Esophagus squamous epithelium (tissue), 5 donors: ENCODE data around the gene ZNF784. TPM values are rescaled to one million over a fixed set of nuclear protein-coding genes. Genes with fewer than 3 reads are reported as not detected.
A peak's percentile ranks its signal among the peaks of the same experiment; 100 is the strongest.

Experiments used
- DNase-seq: peaks from one replicate; lab custom pipeline; 2025; lab: John Stamatoyannopoulos, UW
- H3K27ac ChIP-seq, 4 donors: fragments of 200-600 bp; sonication (generic); one replicate each; pipeline ENCODE4 v1.5.1; 2016 to 2019; ENCODE audit warnings: mild to moderate bottlenecking in 1 of 4
- H3K27me3 ChIP-seq, 4 donors: fragments of 200-600 bp; sonication (generic); 1 replicate in 3 of 4; 2 replicates in 1 of 4; pipeline versions ENCODE4 v1.5.1 to v1.6.0; 2017 to 2021; ENCODE audit warnings: antibody characterized with exemption in 1 of 4
- H3K36me3 ChIP-seq, 3 donors: fragments of 200-600 bp; sonication (generic); one replicate each; pipeline ENCODE4 v1.5.1; 2016 to 2019
- H3K4me1 ChIP-seq, 3 donors: fragments of 200-600 bp; sonication (generic); one replicate each; pipeline ENCODE4 v1.5.1; 2017 to 2019
- H3K4me3 ChIP-seq, 4 donors: fragments of 200-600 bp; sonication (generic); 1 replicate in 3 of 4; 2 replicates in 1 of 4; pipeline ENCODE4 v1.5.1; 2016 to 2019; ENCODE audit warnings: mild to moderate bottlenecking in 2 of 4, moderate library complexity in 1 of 4
- H3K9me3 ChIP-seq, 3 donors: fragments of 200-600 bp; sonication (generic); one replicate each; pipeline ENCODE4 v1.5.1; 2016 to 2019
- POLR2A ChIP-seq, 4 donors: fragments of 450-650 bp; IDR thresholded peaks; one replicate each; pipeline ENCODE4 v1.6.1; 2017; ENCODE audit warnings: antibody characterized with exemption in 4 of 4, mild to moderate bottlenecking in 4 of 4, moderate library complexity in 3 of 4
- WGBS, 2 donors: methylation state at CpG; one replicate each; pipeline ENCODE4 v1.1.5; 2018; 5-methylcytosine and 5-hydroxymethylcytosine counted together
- intact Hi-C: fragments of 100-400 bp; cut with DNase I; formaldehyde crosslinking; loops from one replicate; pipeline ENCODE4 v1.15.0; 2022
- total RNA-seq, 4 donors: library from RNA; depleted of rRNA; stranded (reverse); fragments of >200 nt; gene quantifications; one replicate each; pipeline ENCODE4 v1.1.0, GENCODE V29; 2016
- TF ChIP-seq, protein P1 (sequence below), 6 experiments: fragments of 450-650 bp in 4 of 6; fragments of 200-600 bp in 2 of 6; sonication (generic) in 2 of 6; IDR thresholded peaks; one replicate each; pipeline ENCODE4 v1.5.1; 2016 to 2019; ENCODE audit warnings: antibody characterized with exemption in 6 of 6, mild to moderate bottlenecking in 4 of 6, moderate library complexity in 4 of 6
- donor health status: DM: yes; HTN: yes; CAD: no.

ZNF784 gene
- total RNA-seq, 4 donors from 2014 or later = 2.9 to 6.9 (median 4.4) TPM

DNA sequence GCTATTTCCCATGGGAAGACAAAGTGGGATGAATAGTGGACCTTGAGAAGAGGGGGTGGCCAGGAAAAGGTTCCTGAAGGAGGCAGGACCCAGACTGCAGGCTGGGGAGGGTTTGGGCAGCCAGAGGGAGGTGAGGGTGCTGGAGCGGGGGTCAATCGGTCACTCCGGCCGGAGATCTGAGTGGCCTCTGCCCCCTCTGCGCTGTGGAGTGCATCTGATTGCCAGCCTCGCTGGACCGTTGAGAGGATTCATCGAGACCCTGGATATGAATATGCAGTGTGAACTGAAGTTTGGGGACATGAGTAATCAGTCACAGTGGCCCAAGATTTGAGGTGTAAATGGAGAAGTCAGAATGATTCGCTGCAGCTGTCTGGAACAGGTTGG, 11.0 kb upstream of the ZNF784 start:
- Histone ChIP-seq H3K27me3 (no peaks in the 10 kb centered on the region), H3K9me3 (no peaks in the 10 kb centered on the region), H3K27ac (peak overlapping the region; percentile 97 to 99 (median 98)), H3K4me3 (peak overlapping the region; percentile 81 to 97 (median 96)), H3K36me3 (peaks cover 0 to 9% (median 0%) of the 10 kb centered on the region in 3 donors), H3K4me1 (peaks cover 34 to 78% (median 54%) of the 10 kb centered on the region in 3 donors)
- WGBS, 2 donors = 9 to 12% methylated on average over 9 of the region's 9 CpGs
- no peak for DNase-seq
- no peak for TF ChIP-seq POLR2A (IDR thresholded peaks at IDR 0.05)
- TF ChIP-seq, protein P1, sequence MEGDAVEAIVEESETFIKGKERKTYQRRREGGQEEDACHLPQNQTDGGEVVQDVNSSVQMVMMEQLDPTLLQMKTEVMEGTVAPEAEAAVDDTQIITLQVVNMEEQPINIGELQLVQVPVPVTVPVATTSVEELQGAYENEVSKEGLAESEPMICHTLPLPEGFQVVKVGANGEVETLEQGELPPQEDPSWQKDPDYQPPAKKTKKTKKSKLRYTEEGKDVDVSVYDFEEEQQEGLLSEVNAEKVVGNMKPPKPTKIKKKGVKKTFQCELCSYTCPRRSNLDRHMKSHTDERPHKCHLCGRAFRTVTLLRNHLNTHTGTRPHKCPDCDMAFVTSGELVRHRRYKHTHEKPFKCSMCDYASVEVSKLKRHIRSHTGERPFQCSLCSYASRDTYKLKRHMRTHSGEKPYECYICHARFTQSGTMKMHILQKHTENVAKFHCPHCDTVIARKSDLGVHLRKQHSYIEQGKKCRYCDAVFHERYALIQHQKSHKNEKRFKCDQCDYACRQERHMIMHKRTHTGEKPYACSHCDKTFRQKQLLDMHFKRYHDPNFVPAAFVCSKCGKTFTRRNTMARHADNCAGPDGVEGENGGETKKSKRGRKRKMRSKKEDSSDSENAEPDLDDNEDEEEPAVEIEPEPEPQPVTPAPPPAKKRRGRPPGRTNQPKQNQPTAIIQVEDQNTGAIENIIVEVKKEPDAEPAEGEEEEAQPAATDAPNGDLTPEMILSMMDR (IDR thresholded peaks at IDR 0.05) = no peak
- intact Hi-C loops = no loop called here

DNA sequence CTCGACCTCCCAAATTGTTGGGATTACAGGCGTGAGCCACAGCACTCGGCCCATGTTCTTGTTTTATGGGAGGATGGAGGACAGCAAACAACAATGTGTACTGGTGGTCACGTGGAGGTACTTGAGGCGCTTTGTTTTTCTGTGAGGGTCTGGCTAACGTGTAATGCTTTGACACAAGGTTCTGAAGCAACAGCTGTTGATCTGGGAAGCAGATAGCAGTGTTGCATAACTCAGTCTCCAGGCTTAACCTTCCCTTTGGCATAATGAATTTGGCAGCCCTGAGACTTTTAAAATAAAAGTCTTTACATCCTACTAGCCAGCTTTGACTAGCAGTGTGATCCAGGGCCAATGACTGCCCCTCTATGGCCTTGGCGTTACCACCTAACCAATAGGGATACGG, 9.5 kb upstream of the ZNF784 start:
- H3K4me3 ChIP-seq = no peak overlapping the region
- TF ChIP-seq, protein P1 (IDR thresholded peaks at IDR 0.05) = no peak
- no peak for TF ChIP-seq POLR2A (IDR thresholded peaks at IDR 0.05)
- peaks cover 28 to 63% (median 41%) of the 10 kb centered on the region in 3 donors for H3K4me1 ChIP-seq
- peaks cover 0 to 9% (median 0%) of the 10 kb centered on the region in 3 donors for H3K36me3 ChIP-seq
- 80% methylated on average over 4 to 5 of the region's 8 CpGs for WGBS, 2 donors
- H3K9me3 ChIP-seq = no peaks in the 10 kb centered on the region
- DNase-seq = no peak
- peak overlapping the region in 3 of 4 donors; percentile 57 to 99 (median 98) for H3K27ac ChIP-seq
- H3K27me3 ChIP-seq = no peaks in the 10 kb centered on the region
- intact Hi-C loops = loop anchor here (5.0 kb wide), 1 partner anchor 117 kb away; no protein-coding TSS in a partner anchor

DNA sequence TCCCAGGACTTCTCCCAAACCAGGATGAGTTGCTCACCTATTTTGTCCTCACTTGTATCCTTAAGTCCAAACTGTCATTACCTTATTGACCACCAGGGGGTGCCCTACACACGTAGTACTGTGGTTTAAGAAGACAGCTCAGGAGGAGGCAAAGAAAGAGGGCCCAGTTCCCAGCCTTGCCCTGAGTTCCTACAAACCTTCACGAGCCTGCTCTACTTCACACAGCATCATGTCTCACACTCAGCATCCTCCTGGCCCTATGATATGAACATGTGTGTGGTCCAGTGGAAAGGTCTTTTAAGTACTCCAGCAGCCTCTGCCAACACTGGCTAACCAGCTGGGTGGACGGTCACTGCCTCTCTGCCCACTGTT, 8.1 kb upstream of the ZNF784 start:
- Histone ChIP-seq H3K36me3 (no peaks in the 10 kb centered on the region), H3K4me3 (no peak overlapping the region), H3K27me3 (no peaks in the 10 kb centered on the region), H3K27ac (peak overlapping the region; percentile 19 to 55 (median 44)), H3K9me3 (no peaks in the 10 kb centered on the region), H3K4me1 (peaks cover 26 to 49% (median 35%) of the 10 kb centered on the region in 3 donors)
- intact Hi-C loops = loop anchor here (5.0 kb wide), 1 partner anchor 115 kb away; no protein-coding TSS in a partner anchor
- TF ChIP-seq, protein P1 (IDR thresholded peaks at IDR 0.05) = peak; percentile 85 to 94 (median 92)
- TF ChIP-seq POLR2A (IDR thresholded peaks at IDR 0.05) = no peak
- peak; percentile 79 for DNase-seq
- 21 to 30% methylated on average over 3 of the region's 3 CpGs for WGBS, 2 donors

GRCh38 chr19:55626350-55626749, 2.0 kb upstream of the ZNF784 start:
- H3K4me3 ChIP-seq = no peak overlapping the region
- no peaks in the 10 kb centered on the region for H3K27me3 ChIP-seq
- TF ChIP-seq POLR2A (IDR thresholded peaks at IDR 0.05) = no peak
- TF ChIP-seq, protein P1 (IDR thresholded peaks at IDR 0.05) = no peak
- peaks cover 0 to 20% (median 6%) of the 10 kb centered on the region in 3 donors for H3K4me1 ChIP-seq
- H3K9me3 ChIP-seq = no peaks in the 10 kb centered on the region
- DNase-seq = no peak
- WGBS, 2 donors = 65 to 90% methylated on average over 11 of the region's 11 CpGs
- H3K27ac ChIP-seq = no peak overlapping the region
- peaks cover 0 to 15% (median 3%) of the 10 kb centered on the region in 3 donors for H3K36me3 ChIP-seq
- intact Hi-C loops = no loop called here

DNA sequence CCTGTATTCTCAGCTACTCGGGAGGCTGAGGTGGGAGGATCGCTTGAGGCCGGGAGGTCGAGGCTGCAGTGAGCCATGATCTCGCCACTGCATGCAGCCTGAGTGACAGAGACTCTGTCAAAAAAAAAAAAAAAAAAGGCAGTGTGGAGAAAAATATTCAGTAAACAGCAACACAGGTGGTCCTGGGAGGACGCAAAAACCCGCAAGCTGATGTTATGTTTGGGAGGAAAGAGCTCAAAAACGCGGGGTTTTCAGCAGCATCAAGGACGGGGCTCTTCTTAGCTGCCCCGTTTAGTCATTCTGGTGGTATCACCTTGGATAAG, 599 bp upstream of the ZNF784 start:
- Histone ChIP-seq H3K27ac (peak overlapping the region; percentile 95 to 99 (median 97)), H3K9me3 (no peaks in the 10 kb centered on the region), H3K4me3 (peak overlapping the region; percentile 40 to 84 (median 68)), H3K4me1 (peaks cover 0 to 18% (median 6%) of the 10 kb centered on the region in 3 donors), H3K27me3 (no peaks in the 10 kb centered on the region), H3K36me3 (peaks cover 0 to 25% (median 3%) of the 10 kb centered on the region in 3 donors)
- whole genome bisulfite sequencing, 2 donors = 45 to 46% methylated on average over 11 of the region's 11 CpGs
- TF ChIP-seq POLR2A (IDR thresholded peaks at IDR 0.05) = no peak
- TF ChIP-seq, protein P1 (IDR thresholded peaks at IDR 0.05) = no peak
- no peak for DNase-seq
- intact Hi-C loops = no loop called here
